ENCODE results near the gene GTPBP4. TPM values are rescaled to one million over a fixed set of nuclear protein-coding genes. Genes with fewer than 3 reads are reported as not detected.

The GTPBP4 gene
- total and polyA plus RNA-seq, 2 of the 13 experiments (the other 11 are each of a cell fraction or from before 2014, with no cell fraction given), result 24.1 to 85.5 TPM

- TF ChIP-seq TFDP1 (CRISPR knock-in tag; IDR thresholded peaks at IDR 0.05; ENCODE audit: borderline replicate concordance) (peak; percentile 80; the same call in 1 of the 2 replicates), PHF20 (CRISPR knock-in tag; IDR thresholded peaks at IDR 0.05) (peak; percentile 77; the same call in 1 of the 2 replicates), TRIM24 (CRISPR knock-in tag; IDR thresholded peaks at IDR 0.05) (no peak), ZNF501 (CRISPR knock-in tag; IDR thresholded peaks at IDR 0.05) (peak; percentile 96), THAP11 (CRISPR knock-in tag; IDR thresholded peaks at IDR 0.05) (peak; percentile 81), ZSCAN30 (CRISPR knock-in tag; IDR thresholded peaks at IDR 0.05) (no peak; the same call in 1 of the 2 replicates), TCF12 (IDR thresholded peaks at IDR 0.05) (no peak), TCF12 (CRISPR knock-in tag; IDR thresholded peaks at IDR 0.05) (peak; percentile 60), NFYC (CRISPR knock-in tag; IDR thresholded peaks at IDR 0.05) (peak; percentile 86), KLF11 (CRISPR knock-in tag; IDR thresholded peaks at IDR 0.05) (peak; percentile 79), MAZ (IDR thresholded peaks at IDR 0.05; ENCODE audit: borderline replicate concordance, low read depth, low read length) (no peak), MAZ (CRISPR knock-in tag; IDR thresholded peaks at IDR 0.05; ENCODE audit: low read depth) (peak; percentile 70; the same call in 1 of the 2 replicates), FOXA3 (CRISPR knock-in tag; IDR thresholded peaks at IDR 0.05) (peak; percentile 70), ZNF317 (CRISPR knock-in tag; IDR thresholded peaks at IDR 0.05) (no peak), ZNF18 (CRISPR knock-in tag; IDR thresholded peaks at IDR 0.05; ENCODE audit: insufficient replicate concordance) (peak; percentile 12), THAP9 (CRISPR knock-in tag; IDR thresholded peaks at IDR 0.05; ENCODE audit: borderline replicate concordance) (peak; percentile 63; the same call in 1 of the 2 replicates), NFE2L1 (CRISPR knock-in tag; IDR thresholded peaks at IDR 0.05; ENCODE audit: borderline replicate concordance) (no peak), LCORL (IDR thresholded peaks at IDR 0.05) (no peak), LCORL (CRISPR knock-in tag; IDR thresholded peaks at IDR 0.05) (peak; percentile 65), ZNF235 (CRISPR knock-in tag; IDR thresholded peaks at IDR 0.05; ENCODE audit: borderline replicate concordance) (peak; percentile 84; the same call in 1 of the 2 replicates), ZNF576 (CRISPR knock-in tag; IDR thresholded peaks at IDR 0.05) (no peak; the same call in 1 of the 2 replicates), USF2 (IDR thresholded peaks at IDR 0.05; ENCODE audit: low read depth, low read length) (no peak), USF2 (CRISPR knock-in tag; IDR thresholded peaks at IDR 0.05; ENCODE audit: borderline replicate concordance) (peak; percentile 21; the same call in 1 of the 2 replicates)
Measured at GRCh38 chr10:1048732-1049424, 60.6 kb downstream of the GTPBP4 start, which contains the start of gene IDI1 (continued).

All from HepG2 (cell line).